GM18511 (cell line): ENCODE data around the gene CISD3.

ENCODE experiments used
- ATAC-seq: cut with Tn5 transposase; IDR thresholded peaks from one replicate; pipeline ENCODE4 v1.9.1; 2021; ENCODE audit warnings: mild to moderate bottlenecking, moderate library complexity; ENCODE audit not compliant: unreplicated experiment

Gene CISD3

GRCh38 chr17:38742411-38743308, 12.5 kb downstream of the CISD3 start:
- ATAC-seq: no peak

GRCh38 chr17:38743556-38744171, 13.5 kb downstream of the CISD3 start:
- no peak for ATAC-seq

- ATAC-seq: no peak
Measured at GRCh38 chr17:38745545-38745944, 15.4 kb downstream of the CISD3 start.

GRCh38 chr17:38746004-38746848, 16.1 kb downstream of the CISD3 start:
- ATAC-seq: no peak

GRCh38 chr17:38746849-38747462, 16.8 kb downstream of the CISD3 start:
- ATAC-seq: no peak

GRCh38 chr17:38747463-38748148, 17.5 kb downstream of the CISD3 start:
- ATAC-seq: no peak

- ATAC-seq: no peak
Measured at GRCh38 chr17:38748149-38748891, 18.2 kb downstream of the CISD3 start, which contains the start of gene PCGF2. PCGF2 (minus strand) TSS chr17:38748336; CDS start chr17:38740402, 7,934 bp downstream.

GRCh38 chr17:38748892-38749222, 18.7 kb downstream of the CISD3 start:
- no peak for ATAC-seq

- ATAC-seq: no peak
Measured at GRCh38 chr17:38749223-38750043, 19.3 kb downstream of the CISD3 start.

GRCh38 chr17:38750044-38750311, 19.8 kb downstream of the CISD3 start:
- no peak for ATAC-seq

GRCh38 chr17:38750312-38751121, 20.4 kb downstream of the CISD3 start:
- ATAC-seq: no peak

GRCh38 chr17:38751144-38751807, 21.1 kb downstream of the CISD3 start:
- no peak for ATAC-seq

GRCh38 chr17:38751808-38752307, 21.7 kb downstream of the CISD3 start:
- ATAC-seq: peak; percentile 23

- peak; percentile 84 for ATAC-seq
Measured at GRCh38 chr17:38752308-38753070, 22.3 kb downstream of the CISD3 start, which contains the start of gene PSMB3. PSMB3 (plus strand) TSS chr17:38752741; CDS start chr17:38752827, 86 bp downstream.

GRCh38 chr17:38753071-38753506, 22.9 kb downstream of the CISD3 start:
- no peak for ATAC-seq

- no peak for ATAC-seq
Measured at GRCh38 chr17:38761612-38762011, 31.5 kb downstream of the CISD3 start.

- no peak for ATAC-seq
Measured at GRCh38 chr17:38762231-38762630, 32.1 kb downstream of the CISD3 start.
